A549 (cell line): Measurements from ENCODE around the gene ST6GALNAC2. TPM values are rescaled to one million over a fixed set of nuclear protein-coding genes. Genes with fewer than 3 reads are reported as not detected.
A peak's percentile ranks its signal among the peaks of the same experiment; 100 is the strongest.

ENCODE experiments used
- ATAC-seq, 2 experiments: fragments of 200-7000 bp in 1 of 2; fragments of >200 bp in 1 of 2; cut with Nextera tagmentation in 1 of 2; cut with Tn5 transposase in 1 of 2; 3 replicates each; pipeline versions ENCODE4 v1.8.0 to v1.9.1; 2018 to 2020; ENCODE audit warnings: mild to moderate bottlenecking in 1 of 2, moderate library complexity in 1 of 2
- CTCF ChIA-PET: fragments of 300-600 bp; sonication (Branson Sonifier 250); formaldehyde crosslinking; extraction: SDS; loops from one replicate; lab custom pipeline; 2021; ENCODE audit warnings: antibody characterized with exemption, inconsistent platforms; lab: Yijun Ruan, JAX
- POLR2A ChIA-PET: fragments of 350-600 bp; formaldehyde crosslinking; extraction: SDS; loops from one replicate; lab custom pipeline; 2021; ENCODE audit warnings: antibody characterized with exemption, inconsistent platforms; lab: Yijun Ruan, JAX
- DNase-seq, 2 experiments: peaks; one replicate each; pipeline versions ENCODE4 v3.0.0 to v3.0.0-alpha.2; 2011 to 2016; ENCODE audit warnings: low read depth in 1 of 2, low spot score in 1 of 2
- FAIRE-seq: peaks from 2 replicates; lab custom pipeline; 2011; peaks lifted over from hg19 to GRCh38; lab: Jason Lieb, UNC
- H3K27ac ChIP-seq, 2 experiments: fragments of >200 bp; sonication (Bioruptor Twin); formaldehyde crosslinking; 3 replicates each; pipeline ENCODE4 v1.5.1; 2016 to 2017
- H3K4me1 ChIP-seq: fragments of >200 bp; sonication (Bioruptor Twin); formaldehyde crosslinking; 3 replicates; pipeline ENCODE4 v1.6.1; 2016
- H3K4me2 ChIP-seq: fragments of >200 bp; sonication (Bioruptor Twin); formaldehyde crosslinking; 3 replicates; pipeline ENCODE4 v1.6.1; 2016
- H3K4me3 ChIP-seq: fragments of >200 bp; sonication (Bioruptor Twin); formaldehyde crosslinking; 3 replicates; pipeline ENCODE4 v1.5.1; 2016
- H3K9me3 ChIP-seq: fragments of >200 bp; sonication (Bioruptor Twin); formaldehyde crosslinking; 3 replicates; pipeline ENCODE4 v1.6.1; 2016
- CHD4 ChIP-seq: fragments of 200-600 bp; sonication (generic); IDR thresholded peaks from 2 replicates; pipeline ENCODE4 v1.6.1; 2016; ENCODE audit warnings: antibody characterized with exemption, mild to moderate bottlenecking, borderline replicate concordance
- EHMT2 ChIP-seq: fragments of 200-600 bp; sonication (generic); IDR thresholded peaks from 2 replicates; pipeline ENCODE4 v1.6.1; 2016; ENCODE audit warnings: antibody characterized with exemption, low read depth, mild to moderate bottlenecking, moderate library complexity
- FOSB ChIP-seq: fragments of 250-450 bp; sonication (Bioruptor Pico); IDR thresholded peaks from 2 replicates; pipeline ENCODE4 v1.5.0; 2020; ENCODE audit warnings: mild to moderate bottlenecking, moderate library complexity
- GATA3 ChIP-seq: IDR thresholded peaks from 2 replicates; pipeline ENCODE4 v1.6.1; 2012; ENCODE audit warnings: borderline replicate concordance
- HEYL ChIP-seq: fragments of 250-450 bp; sonication (Bioruptor Pico); IDR thresholded peaks from 2 replicates; pipeline ENCODE4 v1.8.0; 2021; ENCODE audit warnings: mild to moderate bottlenecking, moderate library complexity
- JUN ChIP-seq, 2 experiments: fragments of >200 bp; sonication (Bioruptor Twin); formaldehyde crosslinking; IDR thresholded peaks; 2 replicates in 1 of 2; 3 replicates in 1 of 2; pipeline ENCODE4 v1.6.1; 2016 to 2017
- JUNB ChIP-seq: fragments of >200 bp; sonication (Bioruptor Twin); formaldehyde crosslinking; IDR thresholded peaks from 2 replicates; pipeline ENCODE4 v1.6.1; 2016
- KDM1A ChIP-seq: fragments of 200-600 bp; sonication (generic); IDR thresholded peaks from 2 replicates; pipeline ENCODE4 v1.6.1; 2016; ENCODE audit warnings: low read depth, mild to moderate bottlenecking
- KDM5A ChIP-seq: fragments of 200-600 bp; sonication (generic); IDR thresholded peaks from 2 replicates; pipeline ENCODE4 v1.6.1; 2016; ENCODE audit warnings: antibody characterized with exemption, mild to moderate bottlenecking
- MAFK ChIP-seq: fragments of 450-650 bp; IDR thresholded peaks from 2 replicates; pipeline ENCODE4 v1.6.1; 2014; ENCODE audit not compliant: partially characterized antibody
- MAX ChIP-seq: IDR thresholded peaks from 2 replicates; pipeline ENCODE4 v1.6.1; 2012
- MAZ ChIP-seq: fragments of 150-350 bp; IDR thresholded peaks from 2 replicates; pipeline ENCODE4 v1.6.1; 2014; ENCODE audit warnings: antibody characterized with exemption, low read depth, low read length, borderline replicate concordance
- NFE2L2 ChIP-seq: fragments of 150-350 bp; conservative IDR thresholded peaks from 2 replicates; pipeline ENCODE4 v1.6.1; 2014; ENCODE audit warnings: low read length
- NPAS2 ChIP-seq: fragments of 250-450 bp; sonication (Bioruptor Pico); IDR thresholded peaks from 2 replicates; pipeline ENCODE4 v1.8.0; 2022; ENCODE audit warnings: mild to moderate bottlenecking, moderate library complexity, borderline replicate concordance
- PHF8 ChIP-seq: fragments of 200-600 bp; sonication (generic); IDR thresholded peaks from 2 replicates; pipeline ENCODE4 v1.6.1; 2016; ENCODE audit warnings: low read depth, mild to moderate bottlenecking, antibody characterized with exemption, moderate library complexity, borderline replicate concordance
- POLR2A ChIP-seq: IDR thresholded peaks from 2 replicates; pipeline ENCODE4 v1.6.1; 2012; ENCODE audit warnings: mild to moderate bottlenecking, low read length
- RCOR1 ChIP-seq: fragments of 150-350 bp; IDR thresholded peaks from 2 replicates; pipeline ENCODE4 v1.6.1; 2014; ENCODE audit warnings: antibody characterized with exemption, low read length, low read depth
- REST ChIP-seq: fragments of 200-600 bp; sonication (generic); IDR thresholded peaks from 2 replicates; pipeline ENCODE4 v1.6.1; 2016; ENCODE audit warnings: antibody characterized with exemption, mild to moderate bottlenecking, moderate library complexity
- SREBF2 ChIP-seq: fragments of 450-650 bp; IDR thresholded peaks from 2 replicates; pipeline ENCODE4 v1.6.1; 2014; ENCODE audit warnings: mild to moderate bottlenecking, moderate library complexity
- WGBS: methylation state at CpG from one replicate; pipeline ENCODE4 v1.1.6; 2017; ENCODE audit errors: missing lambda C conversion rate; 5-methylcytosine and 5-hydroxymethylcytosine counted together
- polyA plus RNA-seq, 4 experiments: library from polyadenylated mRNA; depleted of rRNA in 3 of 4; stranded (reverse); fragments of >200 nt; fragmentation: RNase III in 1 of 4; extraction: RNeasy Plus Mini Kit Qiagen cat#74134 plus additional on column Dnase treatment in 1 of 4; gene quantifications; 2 replicates in 3 of 4; 3 replicates in 1 of 4; pipeline ENCODE4 v1.2.3, GENCODE V29; 2011 to 2017
- TF ChIP-seq, protein P1 (sequence below): fragments of >200 bp; sonication (Bioruptor Twin); formaldehyde crosslinking; IDR thresholded peaks from 3 replicates; pipeline ENCODE4 v1.6.1; 2016
- TF ChIP-seq, protein P2 (sequence below): fragments of 250-450 bp; sonication (Bioruptor Pico); IDR thresholded peaks from 2 replicates; pipeline ENCODE4 v1.5.0; 2020; ENCODE audit warnings: low read depth, mild to moderate bottlenecking, moderate library complexity

ST6GALNAC2 gene
- polyA plus RNA-seq, 2 of the 4 experiments (the other 2 are of a cell fraction) = 0.41 to 0.74 TPM

DNA sequence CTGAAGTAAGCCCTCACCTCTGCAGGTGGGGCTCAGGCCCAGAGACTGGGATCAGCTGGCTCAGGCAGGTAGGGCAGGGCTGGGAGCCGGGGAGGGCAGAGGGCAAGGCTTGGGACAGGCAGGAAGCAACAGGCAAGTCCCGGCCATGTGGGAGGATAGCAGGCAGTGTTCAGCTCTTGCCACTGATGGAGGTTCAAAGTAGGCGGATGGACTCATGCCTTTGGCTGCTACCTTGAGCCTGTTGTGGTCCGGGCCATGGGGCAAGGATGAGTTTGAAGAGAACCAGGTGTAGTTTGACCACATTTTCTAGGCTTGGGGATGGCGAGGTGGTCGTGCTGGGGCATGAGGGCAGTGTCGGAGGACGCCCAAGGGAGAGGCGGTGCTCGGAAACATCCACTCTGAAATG is 43.1 kb downstream of the ST6GALNAC2 start:
- no peak for TF ChIP-seq JUN (IDR thresholded peaks at IDR 0.05)
- TF ChIP-seq MAZ = no peak
- TF ChIP-seq JUNB = no peak
- no peak for TF ChIP-seq CHD4
- TF ChIP-seq GATA3 = no peak
- no peak for TF ChIP-seq NFE2L2
- no peak for TF ChIP-seq NPAS2
- no peak for TF ChIP-seq MAX
- no peak for TF ChIP-seq EHMT2
- TF ChIP-seq PHF8 = no peak
- TF ChIP-seq SREBF2 = no peak
- ATAC-seq (no peak), FAIRE-seq (no peak), DNase-seq (no peak)
- H3K9me3 ChIP-seq = no peaks in the 10 kb centered on the region
- 84% methylated on average over 10 of the region's 10 CpGs for WGBS
- H3K27ac ChIP-seq = peak overlapping the region in 1 of 2 experiments; percentile 18; a peak in 1 of 6 replicates
- CTCF ChIA-PET = interaction anchor here (0.9 to 17.7 kb wide), 7 partner anchors 10 to 185 kb away, joined by 3 to 362 read pairs (median 12); no protein-coding TSS in a partner anchor
- POLR2A ChIA-PET = interaction anchor here (1.0 kb wide), 1 partner anchor 15 kb away, joined by 4 read pairs; no protein-coding TSS in a partner anchor
- H3K4me3 ChIP-seq = no peak overlapping the region
- no peak overlapping the region for H3K4me2 ChIP-seq
- H3K4me1 ChIP-seq = peaks cover 22% of the 10 kb centered on the region

DNA sequence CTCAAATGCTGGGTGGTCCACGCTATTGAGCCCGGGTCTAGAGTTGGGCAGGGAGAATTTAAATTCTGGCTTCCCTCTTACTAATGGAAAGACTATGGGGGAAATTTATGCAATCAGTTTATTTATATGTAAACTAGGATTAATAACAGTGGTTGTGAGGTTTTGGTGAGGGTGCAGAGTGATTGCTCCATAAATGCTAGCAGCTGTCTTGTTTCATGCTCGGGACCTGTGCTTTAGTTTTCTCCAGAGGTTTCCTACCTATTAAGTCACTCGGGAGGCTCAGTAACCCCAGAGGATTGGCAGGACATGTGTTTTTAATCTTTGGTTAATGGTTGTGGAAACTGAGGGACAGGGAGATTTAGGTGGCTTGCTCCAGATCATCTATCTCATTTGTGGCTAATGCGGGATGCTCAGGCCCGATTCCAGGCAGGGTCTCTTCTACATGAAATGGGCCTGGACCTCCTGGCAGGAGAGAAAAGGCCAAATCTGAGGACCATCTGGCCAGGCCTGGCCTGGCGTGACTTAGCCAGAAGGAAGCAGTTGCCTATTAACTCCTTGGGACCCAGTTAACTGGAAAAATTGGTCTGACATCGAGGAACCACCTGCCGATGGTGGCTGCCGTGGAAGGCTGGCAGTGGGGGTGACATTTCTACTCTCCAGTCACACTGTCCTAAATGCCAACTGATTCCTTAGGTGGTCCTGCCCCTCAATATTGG is 43.8 kb downstream of the ST6GALNAC2 start:
- Histone ChIP-seq H3K27ac (peak overlapping the region; percentile 79 to 86; a peak in 4 of 6 replicates), H3K4me3 (no peak overlapping the region), H3K4me1 (peaks cover 15% of the 10 kb centered on the region), H3K9me3 (no peaks in the 10 kb centered on the region), H3K4me2 (no peak overlapping the region)
- FAIRE-seq (no peak), DNase-seq (no peak), ATAC-seq (no peak)
- TF ChIP-seq, protein P1, sequence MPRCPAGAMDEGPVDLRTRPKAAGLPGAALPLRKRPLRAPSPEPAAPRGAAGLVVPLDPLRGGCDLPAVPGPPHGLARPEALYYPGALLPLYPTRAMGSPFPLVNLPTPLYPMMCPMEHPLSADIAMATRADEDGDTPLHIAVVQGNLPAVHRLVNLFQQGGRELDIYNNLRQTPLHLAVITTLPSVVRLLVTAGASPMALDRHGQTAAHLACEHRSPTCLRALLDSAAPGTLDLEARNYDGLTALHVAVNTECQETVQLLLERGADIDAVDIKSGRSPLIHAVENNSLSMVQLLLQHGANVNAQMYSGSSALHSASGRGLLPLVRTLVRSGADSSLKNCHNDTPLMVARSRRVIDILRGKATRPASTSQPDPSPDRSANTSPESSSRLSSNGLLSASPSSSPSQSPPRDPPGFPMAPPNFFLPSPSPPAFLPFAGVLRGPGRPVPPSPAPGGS = no peak
- TF ChIP-seq KDM5A (no peak), RCOR1 (no peak), HEYL (CRISPR knock-in tag) (no peak), MAFK (no peak), CHD4 (no peak), POLR2A (no peak), FOSB (CRISPR knock-in tag) (no peak), KDM1A (no peak), REST (no peak)
- TF ChIP-seq, protein P2, sequence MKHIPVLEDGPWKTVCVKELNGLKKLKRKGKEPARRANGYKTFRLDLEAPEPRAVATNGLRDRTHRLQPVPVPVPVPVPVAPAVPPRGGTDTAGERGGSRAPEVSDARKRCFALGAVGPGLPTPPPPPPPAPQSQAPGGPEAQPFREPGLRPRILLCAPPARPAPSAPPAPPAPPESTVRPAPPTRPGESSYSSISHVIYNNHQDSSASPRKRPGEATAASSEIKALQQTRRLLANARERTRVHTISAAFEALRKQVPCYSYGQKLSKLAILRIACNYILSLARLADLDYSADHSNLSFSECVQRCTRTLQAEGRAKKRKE = no peak
- WGBS = 87% methylated on average over 10 of the region's 10 CpGs
- POLR2A ChIA-PET = interaction anchor here (0.5 kb wide), 1 partner anchor 186 kb away, joined by 5 read pairs; no protein-coding TSS in a partner anchor
- CTCF ChIA-PET = interaction anchor here (0.9 to 17.7 kb wide), 9 partner anchors 11 to 185 kb away, joined by 3 to 362 read pairs (median 14); no protein-coding TSS in a partner anchor
